CD4-positive, alpha-beta T cell treated with Interleukin-21 for 1 hour (primary cell): ENCODE data around the gene ADGRD1.

ENCODE experiments used
- DNase-seq: peaks from one replicate; pipeline ENCODE4 v3.0.0-alpha.2; 2020

ADGRD1 gene

DNA sequence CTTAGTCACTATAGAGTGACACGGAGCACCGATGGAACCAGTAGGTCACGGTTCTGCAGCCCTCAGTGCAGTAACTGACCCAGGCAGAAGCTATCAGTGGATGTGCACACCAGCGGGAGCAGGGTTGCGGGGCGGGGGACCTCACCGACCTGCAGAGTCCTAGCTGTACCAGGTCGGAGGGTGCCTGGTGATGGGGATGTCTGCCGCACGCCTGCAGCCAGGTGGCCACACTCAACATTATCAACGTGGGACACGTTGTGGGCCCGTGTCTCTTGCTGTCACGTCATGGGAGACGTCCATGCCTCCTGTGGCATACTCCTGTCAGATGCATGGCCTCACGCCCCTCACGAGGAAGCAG, 55.2 kb downstream of the ADGRD1 start:
- no peak for DNase-seq

DNA sequence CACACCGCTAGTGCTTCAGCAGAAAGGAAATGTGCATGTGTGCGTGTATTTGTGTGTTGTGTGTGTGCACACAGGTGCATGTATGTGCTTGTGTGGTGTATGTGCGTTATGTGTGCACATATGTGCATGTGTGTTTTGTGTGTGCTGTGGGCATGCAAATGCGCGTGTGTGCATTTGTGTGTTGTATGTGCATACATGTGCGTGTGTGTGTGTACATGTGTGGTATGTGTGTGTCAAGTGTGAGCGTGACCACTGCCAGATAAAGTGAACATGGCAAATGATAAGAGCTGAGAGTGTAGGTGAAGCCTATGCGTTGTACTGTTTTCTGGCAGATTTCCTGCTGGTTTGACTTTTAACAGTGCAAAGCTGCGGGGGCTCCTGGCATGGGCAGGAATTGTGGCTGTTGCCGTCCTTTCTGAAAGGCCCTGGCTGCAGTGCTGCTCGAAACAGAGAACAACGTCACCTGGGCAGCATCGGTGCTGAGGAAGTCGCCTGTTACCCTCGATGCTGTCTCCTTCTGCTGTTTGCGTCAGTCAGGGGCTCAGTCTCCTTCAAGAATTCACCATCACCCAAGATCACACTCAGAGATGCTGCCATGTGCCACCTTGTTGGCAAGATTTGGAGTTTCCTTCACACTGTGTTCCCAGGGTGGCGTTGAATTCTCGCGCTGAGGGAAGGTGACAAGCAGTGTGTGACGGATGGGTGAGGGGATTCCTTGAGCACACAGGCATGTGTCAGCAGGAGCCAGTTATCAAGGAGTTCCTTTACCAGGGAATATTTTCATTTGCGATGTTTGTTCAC, 56.1 kb downstream of the ADGRD1 start:
- DNase-seq = no peak

DNA sequence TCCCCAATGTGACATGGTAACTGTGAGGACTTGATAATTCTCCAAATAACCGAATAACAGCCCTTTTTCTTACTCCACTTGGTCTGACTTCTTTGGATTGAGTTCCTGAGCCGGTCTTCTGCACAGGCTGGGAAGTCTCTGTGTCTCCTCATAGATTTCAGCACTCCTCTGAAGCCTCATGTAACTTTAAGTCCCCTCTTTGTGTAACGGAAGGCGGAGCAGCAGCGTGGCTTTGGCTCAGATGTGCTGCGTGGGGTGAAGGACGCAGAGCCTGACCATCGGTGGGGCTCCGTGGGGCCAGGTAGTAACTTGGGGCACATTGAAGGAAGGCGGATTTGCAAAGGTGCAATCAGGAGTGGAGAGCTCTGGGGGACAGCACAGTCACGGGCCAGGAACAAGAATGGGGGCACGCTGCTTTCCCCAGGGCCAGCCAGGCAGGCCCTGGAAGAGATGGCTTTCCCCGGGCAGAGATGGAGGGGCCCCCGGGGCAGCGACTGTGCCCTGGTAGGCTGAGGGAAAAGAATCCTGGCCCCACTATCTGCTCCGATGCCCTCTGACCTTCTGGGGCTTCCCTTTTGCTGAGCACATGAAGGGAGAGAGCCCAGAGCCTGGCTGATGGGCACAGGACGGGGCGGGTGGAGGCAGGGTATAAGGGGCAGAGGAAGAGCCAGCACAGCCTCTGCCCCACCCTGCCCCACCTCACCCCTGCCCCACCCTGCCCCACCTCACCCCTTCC, 56.9 kb downstream of the ADGRD1 start:
- no peak for DNase-seq

DNA sequence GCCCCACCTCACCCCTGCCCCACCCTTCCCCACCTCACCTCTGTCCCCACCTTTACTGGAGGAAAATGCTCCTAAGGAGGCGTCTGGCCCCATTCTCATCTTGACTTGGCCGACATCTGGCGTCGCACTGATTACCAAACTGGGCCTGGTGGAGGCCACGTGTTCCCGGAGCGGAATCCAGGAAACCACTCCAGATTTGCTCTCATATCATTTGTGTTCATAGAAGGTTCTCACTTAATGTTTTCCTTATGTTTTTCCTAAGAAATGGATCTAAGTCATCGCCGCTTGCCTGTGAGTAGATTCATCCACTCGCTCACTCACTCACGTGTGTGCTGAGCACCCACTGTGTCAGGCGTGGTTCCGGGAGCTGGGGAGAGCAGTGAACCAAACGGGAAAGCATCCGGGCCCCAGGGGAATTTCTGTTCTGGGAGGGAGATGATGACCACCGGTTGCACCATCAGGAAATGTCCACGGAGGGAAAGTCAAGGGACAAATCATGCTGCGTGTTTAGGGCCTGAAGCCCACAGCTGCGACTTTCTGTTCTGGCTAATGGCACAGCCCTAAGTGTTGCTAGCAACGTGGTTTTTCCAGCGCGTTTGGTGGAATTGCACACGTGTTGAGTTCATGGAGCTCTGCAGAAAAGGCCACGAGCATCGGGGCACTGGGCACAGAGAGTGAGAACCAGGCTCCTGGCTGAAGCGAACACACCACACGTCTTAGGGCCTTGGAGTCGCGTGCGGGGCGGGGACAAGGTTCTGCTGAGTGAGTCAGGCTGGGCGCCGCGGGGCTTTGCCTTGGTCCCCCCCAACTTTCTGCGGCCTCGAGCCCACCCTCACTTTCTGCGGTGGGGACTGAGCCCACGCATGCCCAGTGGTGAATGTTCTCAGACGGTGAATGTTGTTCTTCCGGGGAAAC, 57.7 kb downstream of the ADGRD1 start:
- DNase-seq = no peak

DNA sequence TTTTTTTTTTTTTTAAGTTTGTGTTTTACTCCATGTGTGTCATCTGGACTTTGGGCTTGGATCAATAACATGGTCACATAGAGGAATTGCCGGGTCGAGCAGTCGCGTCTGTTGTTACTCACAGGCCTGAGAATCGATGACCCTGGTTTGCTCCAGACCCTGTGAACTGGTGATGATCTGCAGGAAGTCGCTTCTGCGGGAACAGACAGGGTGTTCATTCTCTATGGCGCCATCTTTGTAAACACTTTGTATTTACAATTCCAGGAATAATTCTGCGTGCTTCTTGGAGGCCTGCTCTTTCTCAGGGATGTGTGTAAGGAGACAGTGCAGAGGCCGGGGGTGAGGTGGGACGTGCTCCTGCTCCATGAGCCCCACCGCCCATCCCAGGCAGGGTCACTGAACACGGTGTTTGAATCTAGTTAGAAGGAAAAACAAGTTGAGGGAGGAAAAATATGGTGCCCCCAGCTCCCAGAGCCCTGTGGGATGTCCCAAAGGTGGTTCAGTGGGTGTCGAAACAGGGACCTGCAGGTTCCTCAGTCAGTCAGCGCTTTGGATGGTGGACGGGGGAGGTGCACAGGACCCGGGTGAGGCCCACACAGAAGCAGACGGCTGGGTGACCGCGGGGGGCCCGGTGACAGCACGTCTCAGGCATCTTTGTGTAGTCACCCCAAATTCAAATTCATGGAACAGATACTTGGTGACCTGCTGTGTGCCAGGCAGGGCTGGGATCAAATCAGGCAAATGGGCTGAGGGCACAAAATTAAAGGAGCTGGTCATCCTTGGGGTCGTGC, 58.8 kb downstream of the ADGRD1 start:
- no peak for DNase-seq

DNA sequence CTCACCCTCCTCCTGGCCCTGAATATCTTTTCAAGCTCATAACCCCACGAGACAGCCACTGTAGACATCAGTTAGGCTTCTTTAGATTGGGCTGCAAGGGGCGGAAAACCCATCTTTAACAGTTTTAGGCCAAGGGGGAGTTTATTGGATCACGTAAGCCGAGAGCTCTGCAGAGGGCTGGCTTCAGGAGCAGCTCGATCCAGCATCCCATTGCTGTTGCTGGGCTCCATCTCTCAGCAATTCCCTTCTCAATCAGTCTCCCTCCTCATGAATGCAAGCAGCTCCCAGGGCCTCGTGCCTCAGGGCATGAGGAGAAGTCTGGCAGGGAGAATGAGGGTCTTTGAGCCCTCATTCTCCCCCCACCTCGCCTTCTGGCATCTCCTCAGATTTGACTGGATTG, 59.4 kb downstream of the ADGRD1 start:
- DNase-seq = no peak

DNA sequence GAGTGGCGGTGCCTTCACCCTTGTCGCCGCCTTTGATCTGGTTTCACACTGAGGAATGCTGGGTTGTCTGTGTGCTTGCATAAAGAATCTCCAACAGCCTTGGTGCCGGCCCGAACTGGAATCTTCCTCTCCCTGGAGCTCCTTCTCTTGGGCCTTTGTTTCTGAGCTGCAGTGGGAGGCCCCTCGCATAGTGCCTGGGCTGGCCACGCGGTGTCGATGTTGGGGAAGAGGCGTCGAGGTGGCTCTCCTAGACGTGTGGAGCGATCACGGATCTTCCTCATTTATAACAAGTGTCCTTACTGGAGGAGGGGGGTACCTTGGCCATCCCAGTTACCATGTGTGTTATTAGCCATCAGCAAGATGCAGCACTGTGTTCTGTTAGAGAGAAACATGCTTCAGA, 60.6 kb downstream of the ADGRD1 start:
- no peak for DNase-seq

DNA sequence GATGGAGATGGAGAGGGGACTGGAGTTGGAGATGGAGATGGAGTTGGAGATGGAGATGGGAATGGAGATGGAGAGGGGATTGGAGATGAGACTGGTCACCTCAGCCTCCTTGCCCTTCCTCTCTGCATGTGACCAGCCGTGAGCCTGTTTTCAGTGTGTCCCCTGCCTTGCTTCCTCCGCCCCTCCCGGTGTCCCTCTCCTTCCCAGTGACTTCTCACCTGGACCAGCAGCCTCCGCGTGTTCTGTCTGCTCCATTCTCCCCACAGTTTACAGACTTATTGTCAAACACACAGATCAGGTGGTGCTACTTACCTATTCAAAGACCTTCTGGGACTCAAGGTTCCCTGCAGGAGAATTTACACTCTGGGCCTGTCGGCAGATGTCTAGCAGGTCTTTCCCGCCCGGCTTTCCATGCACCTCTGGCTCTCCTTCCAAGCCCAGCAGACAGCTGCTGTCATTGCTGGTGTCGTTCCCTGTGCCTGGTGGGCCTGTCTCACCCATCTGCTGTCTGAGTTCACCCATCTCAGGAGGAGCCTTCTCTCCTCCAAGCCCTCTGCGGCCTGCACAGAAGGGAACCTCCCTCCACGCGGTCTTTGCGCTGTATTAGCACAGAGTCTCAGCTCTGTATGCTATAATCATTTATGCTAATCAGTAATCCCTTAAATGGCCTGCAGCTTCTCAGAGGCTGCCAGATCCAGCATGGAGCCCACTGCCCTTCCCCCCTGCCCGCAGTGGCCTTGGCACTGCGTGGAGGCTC, 62.1 kb downstream of the ADGRD1 start:
- no peak for DNase-seq

DNA sequence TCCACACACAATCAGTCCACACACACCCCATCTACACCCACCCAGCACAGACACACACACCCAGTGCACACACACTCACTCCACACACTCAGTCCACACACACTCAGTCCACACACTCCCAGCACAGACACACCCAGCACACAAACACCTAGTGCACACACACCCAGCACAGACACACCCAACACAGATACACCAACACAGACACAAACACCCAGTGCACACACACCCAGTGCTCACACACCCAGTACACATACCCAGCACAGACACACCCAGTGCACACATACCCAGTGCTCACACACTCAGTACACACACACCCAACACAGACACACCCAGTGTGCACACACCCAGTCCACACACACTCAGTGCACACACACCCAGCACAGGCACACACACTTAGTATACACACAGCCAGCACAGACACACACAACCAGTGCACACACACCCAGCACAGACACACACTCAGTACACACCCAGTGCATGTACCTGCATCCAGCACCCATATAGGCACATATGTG, 63.8 kb downstream of the ADGRD1 start:
- no peak for DNase-seq

DNA sequence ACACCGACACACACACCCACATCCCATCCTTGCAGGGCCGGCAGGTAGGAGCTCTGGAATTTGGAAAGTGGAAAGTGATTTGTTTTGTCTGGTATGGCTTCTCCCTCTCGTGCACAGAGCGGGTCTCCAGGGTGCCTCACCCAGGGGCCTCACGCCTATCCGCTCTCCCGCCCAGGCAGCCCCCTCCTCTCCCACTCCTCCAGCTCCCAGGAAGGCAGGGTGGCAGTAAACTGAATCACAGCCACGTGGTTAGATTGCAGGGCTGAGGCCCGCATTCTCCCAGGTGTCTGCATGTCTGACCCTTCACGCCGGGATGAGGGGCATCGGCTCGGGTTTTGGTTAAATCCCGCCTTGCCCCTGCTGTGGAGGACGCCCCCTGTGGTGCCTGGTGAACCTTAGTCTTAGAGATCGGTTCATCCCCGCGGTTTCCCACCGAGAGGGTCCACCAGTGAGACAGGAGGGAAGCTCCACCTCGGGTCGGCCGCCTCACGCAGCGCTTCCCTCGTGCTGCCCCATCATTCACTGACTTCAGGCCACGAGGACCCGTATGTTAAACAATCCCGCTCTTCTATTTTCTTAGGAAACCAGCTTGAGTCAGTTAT, 64.4 kb downstream of the ADGRD1 start:
- DNase-seq = no peak

DNA sequence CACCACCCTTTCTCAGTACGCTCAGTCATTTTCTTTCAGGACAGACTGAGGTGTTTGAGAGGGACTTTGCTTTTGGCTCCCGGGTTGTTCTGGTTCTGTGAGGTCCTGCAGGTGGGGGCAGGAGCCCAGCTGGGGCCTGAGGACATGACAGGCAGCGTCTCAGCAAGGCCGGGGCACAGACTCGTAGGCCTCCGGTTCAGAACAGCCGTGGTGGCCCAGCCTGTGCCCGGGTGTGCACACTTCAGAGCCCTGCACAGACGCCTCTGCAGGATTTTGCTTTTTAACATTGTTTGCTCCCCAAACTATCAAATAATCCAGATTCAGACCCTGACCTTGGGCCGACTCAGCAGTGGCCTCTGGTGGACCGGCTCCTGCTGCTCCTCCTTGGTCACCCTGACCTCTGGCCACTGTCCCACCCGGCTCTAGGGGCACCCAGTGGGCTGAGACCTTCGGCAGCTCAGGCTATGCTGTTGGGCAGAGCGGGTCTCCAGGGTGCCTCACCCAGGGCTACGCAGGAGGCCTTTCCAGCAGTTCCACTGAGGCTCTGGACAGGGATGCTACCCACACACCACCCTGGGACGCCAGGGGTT, 65.2 kb downstream of the ADGRD1 start:
- no peak for DNase-seq

DNA sequence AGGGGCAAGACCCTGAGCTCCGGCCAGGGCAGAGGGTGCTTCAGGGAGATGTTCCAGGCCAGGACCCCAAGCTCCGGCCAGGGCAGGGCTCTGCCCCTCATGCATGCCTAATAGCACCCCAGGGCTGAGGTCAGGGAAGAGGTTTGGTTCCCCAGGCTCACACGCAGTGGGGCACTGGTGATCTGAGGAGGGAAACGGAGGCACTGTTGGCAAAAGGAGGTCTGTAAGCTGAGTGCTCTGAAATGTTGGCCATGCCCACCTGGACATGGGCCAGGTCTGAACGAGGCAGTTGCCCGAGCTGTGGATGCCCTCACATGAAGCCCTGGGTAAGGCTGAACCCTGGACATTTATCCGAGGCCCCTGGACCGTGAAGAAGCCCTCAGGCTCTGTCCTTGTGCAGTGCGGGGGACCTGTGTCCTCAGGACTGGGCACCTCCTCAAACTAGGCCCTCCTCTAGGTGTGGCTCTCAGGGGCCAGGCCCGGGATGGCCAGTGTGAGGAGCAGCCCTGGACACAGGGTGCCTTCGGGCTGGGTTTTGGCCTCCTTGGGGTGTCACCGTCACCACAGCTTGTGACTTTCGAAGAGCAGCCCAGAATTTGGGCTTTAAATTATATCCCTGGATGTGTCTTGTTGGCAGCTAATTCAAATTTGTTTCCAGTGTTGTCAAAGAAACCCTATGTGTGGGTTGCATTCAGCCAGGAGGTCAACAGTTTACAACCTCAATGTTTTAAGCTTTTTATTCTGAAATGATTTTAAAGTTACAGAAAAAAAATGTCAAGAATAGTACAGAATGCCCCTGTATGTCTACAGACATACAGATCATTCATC, 66.8 kb downstream of the ADGRD1 start:
- no peak for DNase-seq

DNA sequence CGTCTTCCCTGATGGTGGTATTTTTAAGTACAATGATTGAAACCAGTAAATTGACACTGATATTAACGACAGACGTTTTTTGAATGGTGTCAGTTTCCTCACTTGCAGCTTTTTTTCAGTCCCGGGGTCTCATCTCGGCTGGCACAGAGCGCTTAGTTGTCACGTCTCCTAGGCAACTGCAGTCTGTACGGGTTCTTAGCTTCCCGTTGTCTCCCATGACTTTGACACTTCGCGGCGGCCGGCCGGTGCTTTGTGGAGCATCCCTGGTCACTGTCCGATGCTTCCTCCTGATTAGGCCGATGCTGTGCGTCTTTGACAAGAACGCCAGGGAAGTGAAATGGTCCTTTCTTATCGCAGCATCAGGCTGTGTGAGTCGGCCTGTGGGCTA, 67.4 kb downstream of the ADGRD1 start:
- no peak for DNase-seq

DNA sequence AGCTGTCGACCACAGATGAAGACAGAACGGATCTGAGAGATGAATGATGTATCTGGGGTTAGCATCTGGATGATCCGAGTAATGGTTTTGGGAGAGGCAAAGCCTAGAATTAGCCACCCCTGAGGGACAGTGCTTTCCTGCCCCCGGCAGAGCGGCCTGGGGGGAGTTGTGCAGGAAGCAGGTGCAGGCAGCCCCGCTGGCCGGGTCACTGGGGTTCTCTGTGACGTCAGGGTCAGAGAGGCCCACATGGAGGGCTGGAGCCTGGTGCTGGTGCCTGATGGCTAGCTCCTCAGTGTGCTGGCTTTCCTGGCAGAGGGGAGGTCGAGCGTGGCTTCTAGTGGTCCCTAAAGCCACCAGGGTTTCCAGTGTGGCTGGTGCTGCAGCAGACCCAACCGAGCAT, 70.3 kb downstream of the ADGRD1 start:
- no peak for DNase-seq

DNA sequence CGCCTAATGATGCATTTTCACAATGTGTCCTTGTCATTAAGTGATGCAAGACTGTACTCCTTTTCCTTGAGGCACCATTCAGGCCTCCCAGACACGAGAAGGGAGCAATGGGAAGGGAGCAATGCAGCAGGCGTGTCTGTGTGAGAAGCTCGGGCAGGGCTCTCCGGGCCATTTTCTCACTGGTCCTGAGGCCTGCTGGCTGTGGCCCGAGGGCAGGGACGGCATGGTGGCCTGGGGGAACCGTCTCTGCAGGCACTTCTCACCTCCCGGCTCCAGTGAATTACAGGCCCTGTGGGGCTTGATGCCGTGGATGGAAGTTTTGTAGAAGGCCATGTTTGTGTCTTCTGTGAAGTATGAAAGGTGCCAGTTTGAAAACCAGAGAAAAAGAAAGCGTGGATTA, 71.0 kb downstream of the ADGRD1 start:
- DNase-seq = no peak

DNA sequence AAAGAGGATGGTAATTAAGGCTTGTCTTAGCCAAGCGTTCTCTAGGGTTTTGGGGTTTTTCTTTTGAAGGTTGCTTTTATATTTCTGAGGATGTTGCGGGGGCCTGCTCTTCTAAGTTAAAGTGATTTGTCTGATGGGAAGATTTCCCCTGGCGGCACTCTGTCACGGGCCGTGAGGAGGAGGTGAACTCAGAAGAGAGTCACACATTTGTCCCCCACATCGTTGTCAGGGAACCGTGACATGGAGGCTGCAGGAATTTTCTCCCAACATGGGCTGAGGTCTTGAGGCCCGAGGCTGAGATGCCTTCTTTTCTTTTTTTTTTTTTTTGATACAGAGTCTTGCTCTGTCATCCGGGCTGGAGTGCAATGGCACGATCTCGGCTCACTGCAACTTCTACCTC, 71.5 kb downstream of the ADGRD1 start:
- no peak for DNase-seq

DNA sequence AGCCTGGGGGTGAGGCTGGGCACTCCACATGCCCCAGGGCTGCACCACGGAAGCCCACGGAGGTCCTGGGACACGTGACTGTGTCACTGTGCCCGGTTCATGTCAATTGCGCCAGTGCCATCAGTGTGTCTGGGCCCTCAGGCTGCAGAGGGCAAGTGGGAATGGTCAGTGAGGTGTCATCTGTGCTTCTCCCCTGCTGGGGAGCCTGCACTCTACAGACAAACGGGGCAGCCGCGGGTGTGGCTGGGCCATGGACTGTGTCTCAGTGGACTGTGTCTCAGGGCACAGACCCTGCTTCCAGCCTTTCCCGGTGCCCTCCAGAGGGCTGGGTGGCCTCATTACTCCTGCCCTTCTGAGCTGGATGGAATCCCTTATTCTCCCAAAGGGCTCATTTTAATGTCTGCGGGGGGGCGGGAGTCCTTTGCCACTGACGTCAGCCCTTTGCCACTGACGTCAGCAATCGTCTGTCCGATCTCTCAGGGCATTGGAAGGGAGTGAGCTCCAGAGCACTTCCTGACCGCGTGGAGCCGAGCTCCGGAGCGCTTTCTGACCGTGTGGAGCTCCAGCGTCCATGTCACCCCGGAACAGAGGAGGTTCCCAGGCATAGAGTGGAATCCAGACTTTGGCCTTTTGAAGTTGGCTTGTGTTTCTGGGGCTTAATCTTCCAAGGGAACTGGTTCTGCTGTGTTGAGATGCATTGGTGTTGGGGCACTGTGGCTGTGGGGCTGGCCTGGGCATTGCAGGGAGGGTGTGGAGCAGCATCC, 72.4 kb downstream of the ADGRD1 start:
- DNase-seq = no peak

DNA sequence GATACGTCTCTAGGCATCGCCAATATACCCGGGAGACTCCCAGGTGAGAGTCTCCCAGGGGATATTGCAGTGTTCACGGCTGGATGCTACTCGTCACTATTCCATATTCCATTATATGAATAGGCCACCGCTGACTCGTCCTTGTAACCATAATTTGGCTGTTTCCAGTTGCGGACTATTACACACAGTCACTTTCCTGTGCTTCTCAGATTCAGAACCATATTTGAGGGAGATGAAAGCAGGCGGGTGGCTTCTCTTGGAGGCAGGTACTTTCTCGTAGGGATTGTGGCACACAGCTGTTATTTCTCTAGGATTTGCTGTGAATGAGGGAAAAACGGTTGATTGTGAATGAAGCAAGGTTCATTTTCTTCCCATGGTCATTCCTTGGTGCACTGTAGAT, 73.0 kb downstream of the ADGRD1 start:
- DNase-seq = no peak

DNA sequence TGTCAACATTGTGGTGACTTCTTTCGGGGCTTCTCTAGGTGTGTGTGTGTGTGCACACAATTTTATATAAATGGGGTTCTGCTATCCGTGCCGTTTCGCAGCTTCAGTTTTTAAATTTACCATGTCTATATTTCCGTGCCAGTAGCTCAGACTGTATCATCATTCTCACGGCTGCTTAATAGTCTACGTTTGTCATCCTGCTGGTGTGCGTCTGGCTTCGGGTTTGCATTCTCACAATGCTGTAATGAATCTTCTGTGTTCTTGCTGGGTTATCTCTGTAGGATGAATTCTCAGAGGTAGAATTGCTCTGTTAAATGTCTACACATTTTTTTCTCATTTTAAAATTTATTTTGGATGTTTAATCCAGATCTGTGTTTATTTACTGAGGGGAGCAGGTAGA, 73.6 kb downstream of the ADGRD1 start:
- DNase-seq = no peak
